B cell (primary cell): ENCODE measurements around the gene TENM4. TPM values are rescaled to one million over a fixed set of nuclear protein-coding genes. Genes with fewer than 3 reads are reported as not detected.

Experiments
- ATAC-seq: fragments of 200-7000 bp; cut with Tn5 transposase; one replicate; pipeline ENCODE4 v1.10.0; 2021; ENCODE audit warnings: low read depth, mild to moderate bottlenecking, moderate number of reproducible peaks, moderate library complexity
- CTCF ChIA-PET: fragments of 350-600 bp; sonication (Branson Sonifier 250); formaldehyde crosslinking; loops from one replicate; lab custom pipeline; 2021; ENCODE audit warnings: antibody characterized with exemption, inconsistent platforms; lab: Charles Lee
- POLR2A ChIA-PET: fragments of 350-600 bp; sonication (Branson Sonifier 250); formaldehyde crosslinking; loops from one replicate; lab custom pipeline; 2021; ENCODE audit warnings: antibody characterized with exemption; lab: Charles Lee
- DNase-seq: peaks from one replicate; pipeline ENCODE4 v3.0.0; 2013
- H2AFZ ChIP-seq: 2 replicates; pipeline ENCODE4 v1.6.1; 2012; ENCODE audit warnings: mild to moderate bottlenecking, low read depth, low read length; ENCODE audit not compliant: insufficient read depth, poor library complexity, severe bottlenecking
- H3K27ac ChIP-seq, 2 donors: 1 replicate in 1 of 2; 2 replicates in 1 of 2; pipeline ENCODE4 v1.5.1; 2012 to 2013; ENCODE audit warnings: low read length in 2 of 2, mild to moderate bottlenecking in 2 of 2, moderate library complexity in 1 of 2
- H3K27me3 ChIP-seq, 4 experiments: fragments of 200-600 bp in 1 of 4; sonication (generic) in 1 of 4; replicated peaks in 1 of 4; 1 replicate in 2 of 4; 2 replicates in 2 of 4; pipeline versions ENCODE4 v1.6.1 to v1.7.0; 2013 to 2016; ENCODE audit warnings: low read length in 3 of 4, mild to moderate bottlenecking in 2 of 4, mixed read lengths in 1 of 4, moderate library complexity in 1 of 4; ENCODE audit not compliant: insufficient read depth in 4 of 4, control insufficient read depth in 3 of 4; ENCODE audit errors: control extremely low read depth in 1 of 4
- H3K36me3 ChIP-seq, 2 experiments: replicated peaks in 1 of 2; 1 replicate in 1 of 2; 2 replicates in 1 of 2; pipeline versions ENCODE4 v1.6.1 to v1.7.1; 2013; ENCODE audit warnings: low read length in 1 of 2; ENCODE audit not compliant: insufficient read depth in 2 of 2, control insufficient read depth in 1 of 2; ENCODE audit errors: control extremely low read depth in 1 of 2, extremely low read depth in 1 of 2
- H3K4me1 ChIP-seq, 2 donors: fragments of 200-600 bp in 1 of 2; sonication (generic) in 1 of 2; 1 replicate in 1 of 2; 2 replicates in 1 of 2; pipeline versions ENCODE4 v1.5.1 to v1.6.1; 2013 to 2017; ENCODE audit warnings: low read length in 2 of 2; ENCODE audit not compliant: control insufficient read depth in 2 of 2, insufficient read depth in 2 of 2
- H3K4me2 ChIP-seq: replicated peaks from 2 replicates; pipeline ENCODE3; 2012; ENCODE audit warnings: mild to moderate bottlenecking, low read depth, low read length; ENCODE audit not compliant: poor library complexity, severe bottlenecking
- H3K4me3 ChIP-seq, 5 experiments: fragments of 200-600 bp in 1 of 5; sonication (generic) in 1 of 5; 1 replicate in 3 of 5; 2 replicates in 2 of 5; pipeline versions ENCODE4 v1.5.1 to v1.7.0; 2011 to 2016; ENCODE audit warnings: low read length in 4 of 5, mild to moderate bottlenecking in 4 of 5, low read depth in 2 of 5, control low read depth in 1 of 5, moderate library complexity in 1 of 5; ENCODE audit not compliant: insufficient read depth in 1 of 5; ENCODE audit errors: control extremely low read depth in 1 of 5, extremely low read depth in 1 of 5
- H3K79me2 ChIP-seq: fragments of 200-600 bp; sonication (generic); one replicate; pipeline ENCODE4 v1.6.0; 2016; ENCODE audit warnings: low read length; ENCODE audit not compliant: control insufficient read depth, insufficient read depth
- H3K9ac ChIP-seq: fragments of 200-600 bp; sonication (generic); 2 replicates; pipeline ENCODE4 v1.6.1; 2017; ENCODE audit warnings: mild to moderate bottlenecking, low read length, moderate library complexity
- H3K9me3 ChIP-seq, 3 donors: one replicate each; pipeline versions ENCODE4 v1.6.1 to v1.7.1; 2013; ENCODE audit warnings: low read length in 2 of 3; ENCODE audit not compliant: control insufficient read depth in 2 of 3, insufficient read depth in 1 of 3; ENCODE audit errors: control extremely low read depth in 1 of 3
- H4K20me1 ChIP-seq: 2 replicates; pipeline ENCODE4 v1.6.0; 2012; ENCODE audit warnings: mild to moderate bottlenecking, low read length; ENCODE audit not compliant: insufficient read depth, control insufficient read depth, poor library complexity, severe bottlenecking
- H3K27ac Mint-ChIP-seq: one replicate; pipeline ENCODE4 v1.8.0; 2021; ENCODE audit warnings: mixed read lengths
- H3K27me3 Mint-ChIP-seq: one replicate; pipeline ENCODE4 v1.8.0; 2021; ENCODE audit warnings: mixed read lengths
- H3K4me1 Mint-ChIP-seq: one replicate; pipeline ENCODE4 v1.8.0; 2021; ENCODE audit warnings: mixed read lengths
- H3K4me3 Mint-ChIP-seq: one replicate; pipeline ENCODE4 v1.8.0; 2021; ENCODE audit warnings: mixed read lengths
- H3K9me3 Mint-ChIP-seq: one replicate; pipeline ENCODE4 v1.8.0; 2022; ENCODE audit warnings: mixed read lengths; ENCODE audit not compliant: insufficient read depth
- EZH2 ChIP-seq: IDR thresholded peaks from 2 replicates; pipeline ENCODE4 v1.6.1; 2012; ENCODE audit warnings: borderline replicate concordance, low read depth, mild to moderate bottlenecking, moderate library complexity, low read length; ENCODE audit not compliant: insufficient read depth, poor library complexity, severe bottlenecking
- WGBS: methylation state at CpG from one replicate; pipeline ENCODE4 v1.1.5; 2013; ENCODE audit warnings: missing lambda C conversion rate; ENCODE audit not compliant: insufficient coverage; 5-methylcytosine and 5-hydroxymethylcytosine counted together
- intact Hi-C: fragments of 100-400 bp; cut with micrococcal nuclease; formaldehyde crosslinking; loops from one replicate; pipeline ENCODE4 v1.10.0; 2022
- polyA plus RNA-seq: library from polyadenylated mRNA; depleted of rRNA; stranded (reverse); fragments of >200 nt; gene quantifications from 2 replicates; pipeline ENCODE4 v1.2.3, GENCODE V29; 2012
- total RNA-seq, 2 donors: library from RNA; stranded (reverse); fragments of 120-200 nt in 1 of 2; gene quantifications; 1 replicate in 1 of 2; 2 replicates in 1 of 2; pipeline versions ENCODE4 v1.2.3 to v1.2.4, GENCODE V29; 2013 to 2022
- TF ChIP-seq, protein P1 (sequence below): fragments of 200-600 bp; IDR thresholded peaks from one replicate; pipeline ENCODE4 v1.8.0; 2022; ENCODE audit warnings: antibody characterized with exemption, mild to moderate bottlenecking

Gene TENM4
- total and polyA plus RNA-seq, 2 donors (not counting 1 experiment from before 2014, with no cell fraction given) = 0.09 to 5.7 TPM

DNA sequence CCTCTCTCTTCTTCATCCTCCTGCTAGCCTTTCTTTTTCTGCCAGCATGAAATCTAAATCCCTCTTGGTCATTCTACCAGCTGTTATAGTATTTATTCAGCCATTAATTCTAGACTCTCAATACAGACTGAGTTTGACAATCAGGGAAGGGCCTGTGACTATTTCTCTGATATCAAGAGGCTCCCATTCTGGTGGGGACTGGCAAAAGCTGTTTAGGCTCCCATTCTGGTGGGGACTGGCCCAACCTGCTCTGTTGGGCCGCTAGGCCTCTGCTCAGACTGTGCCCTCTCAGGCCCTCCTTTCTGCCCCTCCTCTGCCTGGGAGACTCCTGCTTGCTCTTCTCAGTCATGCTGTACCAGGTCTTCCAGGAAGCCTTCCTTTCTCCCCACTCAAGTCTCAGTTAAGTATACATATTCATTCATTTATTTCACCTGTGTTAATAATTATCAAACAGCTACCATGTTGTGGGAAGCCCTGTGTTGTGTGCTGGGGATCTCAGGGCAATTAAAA lies 542.5 kb downstream of the TENM4 start:
- peaks cover 0 to 7% (median 3%) of the 10 kb centered on the region in 4 experiments for H3K27me3 ChIP-seq
- Mint-ChIP-seq H3K27ac (no peak overlapping the region), H3K27me3 (peaks cover 10% of the 10 kb centered on the region), H3K9me3 (no peaks in the 10 kb centered on the region), H3K4me3 (no peak overlapping the region), H3K4me1 (no peaks in the 10 kb centered on the region)
- H3K4me2 ChIP-seq = no peak overlapping the region
- no peaks in the 10 kb centered on the region for H3K4me1 ChIP-seq
- H3K9me3 ChIP-seq = peaks cover 0 to 5% (median 0%) of the 10 kb centered on the region in 3 donors
- no peak overlapping the region for H3K9ac ChIP-seq
- ChIA-PET CTCF (no interaction called here), POLR2A (no interaction called here)
- intact Hi-C loops = no loop called here
- WGBS = 92% methylated on average over 1 of the region's 1 CpG
- H3K4me3 ChIP-seq = no peak overlapping the region
- no peak overlapping the region for H2AFZ ChIP-seq
- H3K36me3 ChIP-seq = no peaks in the 10 kb centered on the region
- H4K20me1 ChIP-seq = no peaks in the 10 kb centered on the region
- ATAC-seq (no peak), DNase-seq (no peak)
- no peaks in the 10 kb centered on the region for H3K79me2 ChIP-seq
- H3K27ac ChIP-seq = no peak overlapping the region
- no peak for TF ChIP-seq EZH2
- TF ChIP-seq, protein P1, sequence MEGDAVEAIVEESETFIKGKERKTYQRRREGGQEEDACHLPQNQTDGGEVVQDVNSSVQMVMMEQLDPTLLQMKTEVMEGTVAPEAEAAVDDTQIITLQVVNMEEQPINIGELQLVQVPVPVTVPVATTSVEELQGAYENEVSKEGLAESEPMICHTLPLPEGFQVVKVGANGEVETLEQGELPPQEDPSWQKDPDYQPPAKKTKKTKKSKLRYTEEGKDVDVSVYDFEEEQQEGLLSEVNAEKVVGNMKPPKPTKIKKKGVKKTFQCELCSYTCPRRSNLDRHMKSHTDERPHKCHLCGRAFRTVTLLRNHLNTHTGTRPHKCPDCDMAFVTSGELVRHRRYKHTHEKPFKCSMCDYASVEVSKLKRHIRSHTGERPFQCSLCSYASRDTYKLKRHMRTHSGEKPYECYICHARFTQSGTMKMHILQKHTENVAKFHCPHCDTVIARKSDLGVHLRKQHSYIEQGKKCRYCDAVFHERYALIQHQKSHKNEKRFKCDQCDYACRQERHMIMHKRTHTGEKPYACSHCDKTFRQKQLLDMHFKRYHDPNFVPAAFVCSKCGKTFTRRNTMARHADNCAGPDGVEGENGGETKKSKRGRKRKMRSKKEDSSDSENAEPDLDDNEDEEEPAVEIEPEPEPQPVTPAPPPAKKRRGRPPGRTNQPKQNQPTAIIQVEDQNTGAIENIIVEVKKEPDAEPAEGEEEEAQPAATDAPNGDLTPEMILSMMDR = no peak

DNA sequence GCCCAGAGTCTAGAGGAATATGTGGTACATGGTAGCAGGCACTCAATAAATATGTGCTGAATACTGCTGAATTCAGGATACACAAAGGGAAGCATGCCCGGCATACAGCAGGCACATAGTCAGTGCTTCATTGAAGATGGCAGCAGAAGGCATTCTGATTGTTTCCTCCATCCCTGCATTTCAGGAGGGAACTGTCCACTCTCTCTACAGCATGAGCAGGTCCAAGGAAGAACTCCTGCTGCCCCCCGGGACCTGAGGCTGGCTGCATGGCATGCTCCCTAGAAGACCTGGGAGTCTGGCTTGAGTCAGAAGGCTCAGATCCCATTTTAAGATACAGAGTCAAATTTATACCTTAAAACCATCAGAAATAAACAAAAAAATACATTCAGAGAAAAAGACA lies 546.8 kb downstream of the TENM4 start:
- Histone ChIP-seq H3K9ac (no peak overlapping the region), H3K4me2 (no peak overlapping the region), H3K4me1 (no peaks in the 10 kb centered on the region), H4K20me1 (no peaks in the 10 kb centered on the region), H3K27ac (no peak overlapping the region), H2AFZ (no peak overlapping the region), H3K79me2 (no peaks in the 10 kb centered on the region), H3K9me3 (no peaks in the 10 kb centered on the region), H3K36me3 (no peaks in the 10 kb centered on the region), H3K27me3 (peaks cover 0 to 3% (median 0%) of the 10 kb centered on the region in 4 experiments), H3K4me3 (no peak overlapping the region)
- no peak for DNase-seq
- 100% methylated on average over 2 of the region's 2 CpGs for WGBS
- Mint-ChIP-seq H3K27ac (no peak overlapping the region), H3K27me3 (peaks cover 2% of the 10 kb centered on the region), H3K9me3 (no peaks in the 10 kb centered on the region), H3K4me1 (no peaks in the 10 kb centered on the region), H3K4me3 (no peak overlapping the region)
- TF ChIP-seq EZH2 = no peak
- TF ChIP-seq, protein P1 = no peak
- ChIA-PET POLR2A (no interaction called here), CTCF (no interaction called here)
- intact Hi-C loops = no loop called here
- ATAC-seq = no peak
